Skeletal muscle satellite cell (primary cell): Measurements from ENCODE around the gene LRP1B.

ENCODE experiments used
- H3K27me3 ChIP-seq: 2 replicates; pipeline ENCODE4 v1.7.0; 2013; ENCODE audit warnings: low read length; ENCODE audit not compliant: control insufficient read depth, insufficient read depth
- H3K36me3 ChIP-seq: 2 replicates; pipeline ENCODE4 v1.7.0; 2013; ENCODE audit warnings: mild to moderate bottlenecking, control low read depth, low read length; ENCODE audit not compliant: insufficient read depth
- H3K4me1 ChIP-seq: 2 replicates; pipeline ENCODE4 v1.7.0; 2013; ENCODE audit warnings: low read length; ENCODE audit not compliant: control insufficient read depth, insufficient read depth
- H3K4me2 ChIP-seq: 2 replicates; pipeline ENCODE4 v1.7.0; 2013; ENCODE audit warnings: mild to moderate bottlenecking, low read length
- H3K4me3 ChIP-seq: 2 replicates; pipeline ENCODE4 v1.7.0; 2013; ENCODE audit warnings: low read length
- H3K9ac ChIP-seq: 2 replicates; pipeline ENCODE4 v1.7.0; 2013; ENCODE audit warnings: mild to moderate bottlenecking, low read depth, low read length, moderate library complexity
- H3K9me3 ChIP-seq: replicated peaks from 2 replicates; pipeline ENCODE4 v1.7.0; 2013; ENCODE audit warnings: mild to moderate bottlenecking, control low read depth, low read length

Gene LRP1B

DNA sequence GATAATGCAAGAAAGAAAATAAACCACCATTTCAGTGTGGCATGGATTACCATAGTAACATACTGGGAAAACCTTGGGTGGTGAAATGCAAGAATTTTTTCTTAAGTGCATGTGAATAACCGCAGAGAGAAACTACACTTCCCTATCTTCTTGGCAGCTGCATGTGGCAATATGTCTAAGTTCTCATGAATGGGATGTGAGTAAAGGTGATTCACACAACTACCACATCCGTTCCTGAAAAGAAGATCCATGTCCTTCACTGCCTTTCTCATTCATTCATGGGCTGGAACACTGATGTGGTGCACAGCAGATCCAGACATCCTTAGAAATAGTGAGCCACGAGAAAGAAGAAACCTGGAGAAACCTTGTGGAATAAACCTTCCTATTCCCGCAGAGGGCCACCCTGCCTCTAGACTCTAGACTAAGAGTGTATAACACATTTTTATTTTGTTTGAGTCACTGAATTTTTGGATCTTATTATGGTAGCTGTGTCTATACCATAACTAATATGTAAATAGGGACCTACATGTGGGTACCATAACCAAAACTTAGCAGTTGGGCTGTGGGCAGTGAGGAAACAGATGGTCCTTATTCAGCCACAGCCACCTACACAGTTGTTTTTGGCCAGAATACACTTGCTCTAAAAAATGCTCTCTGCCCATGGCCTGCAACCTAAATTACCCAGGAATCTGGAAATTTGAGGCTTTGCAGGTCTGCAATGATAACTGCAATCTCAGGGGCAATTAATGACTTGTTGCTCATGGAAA, 573.3 kb downstream of the LRP1B start:
- H3K9me3 ChIP-seq, result no peaks in the 10 kb centered on the region
- H3K4me3 ChIP-seq, result no peak overlapping the region
- H3K9ac ChIP-seq, result no peak overlapping the region
- H3K36me3 ChIP-seq, result no peaks in the 10 kb centered on the region
- peak overlapping the region; percentile 8 for H3K4me2 ChIP-seq
- peaks cover 24% of the 10 kb centered on the region for H3K4me1 ChIP-seq
- H3K27me3 ChIP-seq, result no peaks in the 10 kb centered on the region

- Histone ChIP-seq H3K9ac (no peak overlapping the region), H3K9me3 (no peaks in the 10 kb centered on the region), H3K27me3 (no peaks in the 10 kb centered on the region)
Measured at GRCh38 chr2:141555876-141556470, 574.8 kb downstream of the LRP1B start.

DNA sequence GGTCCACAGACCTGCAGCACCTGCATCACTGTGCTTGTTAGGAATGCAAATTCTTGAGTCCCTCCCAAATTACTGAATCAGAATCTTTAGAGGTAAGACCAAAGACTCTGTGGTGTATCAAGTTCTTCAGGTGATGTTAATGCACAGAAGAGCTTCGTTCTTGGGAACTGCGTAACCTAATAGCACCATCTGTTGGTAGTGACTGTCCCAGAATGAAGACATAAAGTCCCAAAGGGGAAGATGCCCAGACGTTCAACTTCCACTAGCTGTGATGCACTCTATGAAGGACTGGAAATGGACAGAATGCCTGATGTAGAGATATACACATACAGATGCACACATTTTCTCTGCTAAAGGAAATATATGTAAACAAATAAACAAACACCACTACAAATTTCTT, 576.0 kb downstream of the LRP1B start:
- Histone ChIP-seq H3K9me3 (no peaks in the 10 kb centered on the region), H3K4me1 (peaks cover 29% of the 10 kb centered on the region), H3K4me2 (no peak overlapping the region), H3K36me3 (no peaks in the 10 kb centered on the region), H3K27me3 (no peaks in the 10 kb centered on the region), H3K4me3 (no peak overlapping the region), H3K9ac (no peak overlapping the region)

More at GRCh38 chr2:141555876-141556470, 574.8 kb downstream of the LRP1B start:
- Histone ChIP-seq H3K36me3 (no peaks in the 10 kb centered on the region), H3K4me3 (no peak overlapping the region), H3K4me1 (peaks cover 24% of the 10 kb centered on the region), H3K4me2 (no peak overlapping the region)

- no peaks in the 10 kb centered on the region for H3K36me3 ChIP-seq
- H3K9ac ChIP-seq, result no peak overlapping the region
- H3K4me3 ChIP-seq, result no peak overlapping the region
- H3K27me3 ChIP-seq, result no peaks in the 10 kb centered on the region
- no peak overlapping the region for H3K4me2 ChIP-seq
- no peaks in the 10 kb centered on the region for H3K9me3 ChIP-seq
- H3K4me1 ChIP-seq, result peaks cover 16% of the 10 kb centered on the region
Measured at GRCh38 chr2:141534666-141535362, 596.0 kb downstream of the LRP1B start.

- Histone ChIP-seq H3K4me3 (no peak overlapping the region), H3K4me1 (peaks cover 5% of the 10 kb centered on the region), H3K9ac (no peak overlapping the region), H3K36me3 (no peaks in the 10 kb centered on the region), H3K27me3 (no peaks in the 10 kb centered on the region), H3K9me3 (no peaks in the 10 kb centered on the region), H3K4me2 (no peak overlapping the region)
Measured at GRCh38 chr2:141529659-141530058, 601.2 kb downstream of the LRP1B start.

DNA sequence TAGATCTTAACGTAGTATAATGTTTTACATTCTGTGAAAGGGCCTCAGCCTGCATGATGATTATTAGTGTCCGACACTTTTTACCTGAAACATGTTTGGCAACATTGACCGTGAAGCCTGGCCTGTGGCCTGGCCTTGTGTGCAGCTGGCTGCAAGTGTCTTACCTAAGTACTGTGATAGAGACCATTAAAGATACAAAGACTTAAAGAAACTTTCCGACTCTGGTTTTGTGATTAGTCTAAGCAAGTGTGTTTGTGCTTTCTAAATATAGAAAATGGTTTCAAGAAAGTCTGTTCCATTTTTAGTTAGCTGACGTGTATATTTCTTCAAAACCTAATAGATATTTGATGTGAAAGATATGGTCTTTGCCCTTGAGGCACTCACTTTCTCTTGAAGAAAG, 601.8 kb downstream of the LRP1B start:
- H3K9me3 ChIP-seq, result no peaks in the 10 kb centered on the region
- peaks cover 5% of the 10 kb centered on the region for H3K4me1 ChIP-seq
- H3K4me3 ChIP-seq, result no peak overlapping the region
- H3K4me2 ChIP-seq, result no peak overlapping the region
- no peak overlapping the region for H3K9ac ChIP-seq
- H3K36me3 ChIP-seq, result no peaks in the 10 kb centered on the region
- no peaks in the 10 kb centered on the region for H3K27me3 ChIP-seq

DNA sequence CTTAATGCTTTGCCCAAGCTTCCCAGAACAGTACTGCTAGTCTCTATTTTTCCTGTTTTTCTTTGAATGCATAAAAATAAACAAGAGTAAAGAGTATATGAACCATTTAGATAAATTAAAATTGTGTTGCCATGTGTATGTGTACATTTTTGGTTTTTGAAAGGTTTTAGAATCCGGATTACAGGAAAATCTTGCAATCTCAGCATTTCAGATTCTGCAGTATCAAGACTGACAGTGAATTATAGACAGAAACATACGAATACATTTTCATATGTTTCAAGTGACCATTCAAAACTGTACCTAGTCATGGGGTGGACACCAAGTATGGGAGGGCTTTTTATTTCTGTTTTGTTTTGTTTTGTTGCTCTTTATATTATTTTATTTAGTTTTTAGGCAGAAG, 604.1 kb downstream of the LRP1B start:
- H3K9me3 ChIP-seq, result no peaks in the 10 kb centered on the region

DNA sequence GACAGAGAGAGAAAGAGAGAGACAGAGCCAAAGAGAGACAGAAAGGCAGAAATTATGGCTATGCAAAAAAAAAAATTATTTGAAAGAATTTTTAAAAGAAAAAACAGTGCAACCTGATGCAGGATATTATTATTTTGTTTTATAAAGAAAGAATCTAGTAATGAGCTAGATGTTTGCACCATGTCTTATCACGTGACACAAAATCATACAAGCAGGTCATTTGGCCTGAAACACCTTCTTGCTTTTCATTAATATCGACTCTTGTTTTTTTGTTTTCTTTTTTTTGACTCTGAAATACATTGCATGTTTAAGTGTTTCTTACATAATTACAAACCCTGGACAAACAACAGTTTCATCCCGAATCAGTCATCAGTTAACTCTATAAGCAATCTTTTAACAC, 606.0 kb downstream of the LRP1B start:
- Histone ChIP-seq H3K36me3 (no peaks in the 10 kb centered on the region), H3K9me3 (no peaks in the 10 kb centered on the region), H3K27me3 (no peaks in the 10 kb centered on the region)

More for the DNA sequence above, 604.1 kb downstream of the LRP1B start:
- no peaks in the 10 kb centered on the region for H3K27me3 ChIP-seq
- no peaks in the 10 kb centered on the region for H3K36me3 ChIP-seq
- no peak overlapping the region for H3K4me2 ChIP-seq
- H3K9ac ChIP-seq, result no peak overlapping the region
- H3K4me3 ChIP-seq, result no peak overlapping the region
- peaks cover 3% of the 10 kb centered on the region for H3K4me1 ChIP-seq

DNA sequence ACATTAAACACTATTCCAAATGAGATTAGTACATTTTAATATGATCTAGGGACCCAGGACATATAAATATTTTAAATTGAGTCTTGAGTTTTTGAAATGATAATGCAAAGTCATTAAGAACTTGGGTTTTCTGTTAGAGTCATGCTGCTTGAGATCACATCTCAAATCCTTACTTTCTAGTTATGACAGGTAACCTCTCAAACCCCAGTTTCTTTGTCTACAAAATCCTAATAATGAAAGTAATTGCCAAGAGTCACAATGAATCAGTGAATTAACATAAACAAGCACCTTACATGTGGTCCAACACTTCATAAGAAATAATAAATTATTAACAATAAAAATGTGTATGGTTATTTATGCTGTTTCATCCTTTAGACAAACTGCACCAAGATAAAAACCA, 607.6 kb downstream of the LRP1B start:
- Histone ChIP-seq H3K9ac (no peak overlapping the region), H3K9me3 (no peaks in the 10 kb centered on the region), H3K4me3 (no peak overlapping the region), H3K4me1 (peaks cover 3% of the 10 kb centered on the region), H3K27me3 (no peaks in the 10 kb centered on the region), H3K4me2 (no peak overlapping the region), H3K36me3 (no peaks in the 10 kb centered on the region)

More for the DNA sequence above, 606.0 kb downstream of the LRP1B start:
- no peak overlapping the region for H3K4me2 ChIP-seq
- H3K4me3 ChIP-seq, result no peak overlapping the region
- H3K4me1 ChIP-seq, result peaks cover 3% of the 10 kb centered on the region
- H3K9ac ChIP-seq, result no peak overlapping the region

DNA sequence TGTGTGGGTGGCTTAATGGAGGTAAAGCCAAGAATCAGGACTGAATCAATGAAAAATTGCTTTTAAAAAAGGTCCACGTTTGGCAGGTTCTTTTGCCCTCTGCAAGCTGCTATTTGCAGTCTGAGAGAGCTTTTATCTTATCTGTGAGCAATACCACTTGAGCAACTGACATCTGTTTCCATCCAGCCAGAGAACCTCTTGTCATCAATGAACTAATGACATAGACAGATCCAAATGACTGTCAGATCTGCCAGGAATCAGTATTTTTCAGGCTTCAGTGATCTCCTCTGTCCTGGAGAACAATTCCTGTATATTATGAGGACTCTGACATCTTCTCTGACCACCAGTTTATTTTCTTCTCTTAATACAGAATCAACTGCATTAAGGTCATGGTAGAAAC, 608.1 kb downstream of the LRP1B start:
- Histone ChIP-seq H3K27me3 (no peaks in the 10 kb centered on the region), H3K4me3 (no peak overlapping the region), H3K36me3 (no peaks in the 10 kb centered on the region), H3K4me1 (no peaks in the 10 kb centered on the region), H3K4me2 (no peak overlapping the region), H3K9ac (no peak overlapping the region), H3K9me3 (no peaks in the 10 kb centered on the region)

DNA sequence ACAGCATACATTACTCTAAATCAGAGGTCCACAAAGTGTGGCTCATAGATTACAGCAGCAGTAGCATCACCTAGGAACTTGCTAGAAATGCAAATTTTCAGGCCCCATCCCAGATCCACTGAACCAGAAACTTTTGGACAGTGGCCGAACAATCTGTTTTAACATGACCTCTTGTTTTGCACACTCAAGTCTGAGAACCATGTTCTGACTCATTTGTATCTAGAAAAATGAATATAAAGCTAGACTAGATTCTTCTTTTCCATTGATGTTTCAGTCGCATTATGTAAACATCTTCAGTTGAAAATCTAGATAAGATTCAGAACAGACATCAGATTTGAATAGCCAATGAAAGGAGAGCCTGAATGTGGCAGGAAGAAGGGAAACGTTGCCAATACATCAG, 608.8 kb downstream of the LRP1B start:
- H3K4me2 ChIP-seq, result no peak overlapping the region
- no peaks in the 10 kb centered on the region for H3K9me3 ChIP-seq
- H3K9ac ChIP-seq, result no peak overlapping the region
- no peaks in the 10 kb centered on the region for H3K27me3 ChIP-seq
- no peak overlapping the region for H3K4me3 ChIP-seq
- H3K4me1 ChIP-seq, result no peaks in the 10 kb centered on the region
- no peaks in the 10 kb centered on the region for H3K36me3 ChIP-seq
